ENCODE results near the gene GLTPD2. TPM values are rescaled to one million over a fixed set of nuclear protein-coding genes. Genes with fewer than 3 reads are reported as not detected.

GLTPD2 gene
- polyA plus RNA-seq (2013, experiment 1 of 2): not detected
- not detected for polyA plus RNA-seq (2013, experiment 2 of 2)

- Histone ChIP-seq H3K4me1 (ENCODE audit: control insufficient read depth, insufficient read depth, low read length, poor library complexity, severe bottlenecking) (peaks cover 10% of the 10 kb centered on the region), H3K9me3 (ENCODE audit: control insufficient read depth, low read length) (no peaks in the 10 kb centered on the region), H3K27ac (ENCODE audit: low read depth, low read length, severe bottlenecking) (peak within 1 kb of the TSS; percentile 59), H3K4me3 (ENCODE audit: extremely low read depth, insufficient read depth, low read length, poor library complexity, severe bottlenecking) (peak within 1 kb of the TSS; percentile 62), H3K36me3 (ENCODE audit: control insufficient read depth, insufficient read depth, low read length) (no peaks in the 10 kb centered on the region)
- 5 to 8% methylated on average over 48 to 49 of the region's 62 CpGs for WGBS, 2 experiments (ENCODE audit: insufficient coverage in 2 of 2)
Observed at GRCh38 chr17:4788807-4789700, at the start of gene GLTPD2. TSS of gene GLTPD2 (plus strand) at chr17:4788964. CDS start at chr17:4789012, 48 bp downstream.

GRCh38 chr17:4739122-4740024 lies 49.4 kb upstream of the GLTPD2 start, which contains the start of the genes CXCL16 and ZMYND15:
TSS of gene CXCL16 (minus strand) at chr17:4739928. CDS start at chr17:4739339, 589 bp downstream.
TSS of gene ZMYND15 (plus strand) at chr17:4739833. CDS start at chr17:4740549, 716 bp downstream.
- Histone ChIP-seq H3K27ac (ENCODE audit: low read depth, low read length, severe bottlenecking) (no peak within 1 kb of the TSS), H3K4me3 (ENCODE audit: extremely low read depth, insufficient read depth, low read length, poor library complexity, severe bottlenecking) (peak within 1 kb of the TSS; percentile 47), H3K9me3 (ENCODE audit: control insufficient read depth, low read length) (no peaks in the 10 kb centered on the region), H3K4me1 (ENCODE audit: control insufficient read depth, insufficient read depth, low read length, poor library complexity, severe bottlenecking) (peaks cover 11% of the 10 kb centered on the region), H3K36me3 (ENCODE audit: control insufficient read depth, insufficient read depth, low read length) (no peaks in the 10 kb centered on the region)
- 1 to 2% methylated on average over 83 to 98 of the region's 100 CpGs for WGBS, 2 experiments (ENCODE audit: insufficient coverage in 2 of 2)

GRCh38 chr17:4740025-4740351 lies 48.8 kb upstream of the GLTPD2 start:
- Histone ChIP-seq H3K4me1 (ENCODE audit: control insufficient read depth, insufficient read depth, low read length, poor library complexity, severe bottlenecking) (peaks cover 11% of the 10 kb centered on the region), H3K36me3 (ENCODE audit: control insufficient read depth, insufficient read depth, low read length) (no peaks in the 10 kb centered on the region), H3K27ac (ENCODE audit: low read depth, low read length, severe bottlenecking) (no peak overlapping the region), H3K9me3 (ENCODE audit: control insufficient read depth, low read length) (no peaks in the 10 kb centered on the region), H3K4me3 (ENCODE audit: extremely low read depth, insufficient read depth, low read length, poor library complexity, severe bottlenecking) (peak overlapping the region; percentile 47)
- 21 to 30% methylated on average over 4 to 13 of the region's 13 CpGs for WGBS, 2 experiments (ENCODE audit: insufficient coverage in 2 of 2)

- no peak overlapping the region for H3K27ac ChIP-seq (ENCODE audit: low read depth, low read length, severe bottlenecking)
- no peaks in the 10 kb centered on the region for H3K9me3 ChIP-seq (ENCODE audit: control insufficient read depth, low read length)
- no peaks in the 10 kb centered on the region for H3K36me3 ChIP-seq (ENCODE audit: control insufficient read depth, insufficient read depth, low read length)
- WGBS, 2 experiments (ENCODE audit: insufficient coverage in 2 of 2): 88 to 94% methylated on average over 5 to 6 of the region's 8 CpGs
- no peak overlapping the region for H3K4me3 ChIP-seq (ENCODE audit: extremely low read depth, insufficient read depth, low read length, poor library complexity, severe bottlenecking)
- peaks cover 11% of the 10 kb centered on the region for H3K4me1 ChIP-seq (ENCODE audit: control insufficient read depth, insufficient read depth, low read length, poor library complexity, severe bottlenecking)
Observed at GRCh38 chr17:4740584-4740983, 48.2 kb upstream of the GLTPD2 start.

DNA sequence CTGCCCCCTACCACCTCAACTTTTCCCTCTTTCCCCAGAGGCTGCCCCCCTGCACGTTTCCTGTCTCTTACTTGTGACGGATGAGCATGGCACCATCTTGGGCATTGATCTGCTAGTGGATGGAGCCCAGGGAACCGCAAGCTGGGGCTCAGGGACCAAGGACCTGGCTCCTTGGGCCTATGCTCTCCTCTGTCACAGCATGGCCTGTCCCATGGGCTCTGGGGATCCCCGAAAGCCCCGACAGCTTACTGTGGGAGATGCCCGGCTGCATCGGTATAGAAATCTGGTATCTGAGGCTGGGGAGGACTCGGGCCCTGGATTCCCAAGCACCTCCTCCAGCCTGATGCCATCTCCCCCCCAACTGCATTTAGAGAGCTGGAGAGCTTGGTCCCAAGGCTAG lies 47.2 kb upstream of the GLTPD2 start:
- H3K9me3 ChIP-seq (ENCODE audit: control insufficient read depth, low read length): no peaks in the 10 kb centered on the region
- peaks cover 11% of the 10 kb centered on the region for H3K4me1 ChIP-seq (ENCODE audit: control insufficient read depth, insufficient read depth, low read length, poor library complexity, severe bottlenecking)
- no peak overlapping the region for H3K4me3 ChIP-seq (ENCODE audit: extremely low read depth, insufficient read depth, low read length, poor library complexity, severe bottlenecking)
- WGBS, 2 experiments (ENCODE audit: insufficient coverage in 2 of 2): 73 to 93% methylated on average over 4 of the region's 8 CpGs
- no peak overlapping the region for H3K27ac ChIP-seq (ENCODE audit: low read depth, low read length, severe bottlenecking)
- H3K36me3 ChIP-seq (ENCODE audit: control insufficient read depth, insufficient read depth, low read length): no peaks in the 10 kb centered on the region

DNA sequence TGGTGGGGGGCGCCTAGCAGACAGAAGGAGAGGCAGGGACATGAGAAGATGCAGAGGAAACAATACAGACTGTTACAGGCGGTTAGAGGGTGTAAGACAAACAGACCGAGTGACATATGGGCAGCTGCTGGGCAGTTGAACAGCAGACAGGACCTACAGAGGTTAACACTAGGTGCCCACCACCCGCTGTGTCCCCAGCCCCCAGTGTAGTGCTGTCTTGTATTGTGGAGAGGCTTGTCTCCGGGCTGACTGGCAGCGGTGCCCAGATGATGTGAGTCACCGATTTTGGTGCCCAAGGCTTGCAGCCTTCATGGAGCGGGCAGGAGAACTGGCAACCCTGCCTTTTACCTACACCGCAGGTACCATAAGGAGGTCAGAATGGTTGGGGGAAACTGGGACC lies 46.6 kb upstream of the GLTPD2 start:
- Histone ChIP-seq H3K4me1 (ENCODE audit: control insufficient read depth, insufficient read depth, low read length, poor library complexity, severe bottlenecking) (peaks cover 11% of the 10 kb centered on the region), H3K4me3 (ENCODE audit: extremely low read depth, insufficient read depth, low read length, poor library complexity, severe bottlenecking) (no peak overlapping the region), H3K9me3 (ENCODE audit: control insufficient read depth, low read length) (no peaks in the 10 kb centered on the region), H3K36me3 (ENCODE audit: control insufficient read depth, insufficient read depth, low read length) (no peaks in the 10 kb centered on the region), H3K27ac (ENCODE audit: low read depth, low read length, severe bottlenecking) (no peak overlapping the region)
- WGBS, 2 experiments (ENCODE audit: insufficient coverage in 2 of 2): 87% methylated on average over 7 of the region's 9 CpGs

DNA sequence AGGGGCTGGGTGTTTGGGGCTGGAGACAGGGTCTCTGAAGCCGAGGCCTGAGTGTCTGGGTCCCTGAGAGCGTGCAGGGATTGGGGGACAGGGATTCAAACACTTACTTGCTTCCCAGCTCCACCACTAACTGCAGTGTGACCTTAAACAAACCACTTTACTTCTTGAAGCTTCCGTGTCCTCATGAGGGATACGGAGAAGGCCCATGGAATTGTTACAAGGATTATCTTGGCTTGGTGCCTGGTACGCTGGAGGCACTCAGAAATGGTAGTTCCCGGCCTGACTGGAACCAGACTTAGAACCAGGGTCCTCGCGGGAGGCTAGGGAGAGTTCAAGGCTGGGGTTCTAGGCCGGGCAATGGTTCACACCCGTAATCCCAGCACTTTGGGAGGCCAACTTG lies 46.1 kb upstream of the GLTPD2 start:
- H3K9me3 ChIP-seq (ENCODE audit: control insufficient read depth, low read length): no peaks in the 10 kb centered on the region
- no peak overlapping the region for H3K4me3 ChIP-seq (ENCODE audit: extremely low read depth, insufficient read depth, low read length, poor library complexity, severe bottlenecking)
- H3K4me1 ChIP-seq (ENCODE audit: control insufficient read depth, insufficient read depth, low read length, poor library complexity, severe bottlenecking): peaks cover 11% of the 10 kb centered on the region
- H3K27ac ChIP-seq (ENCODE audit: low read depth, low read length, severe bottlenecking): no peak overlapping the region
- WGBS, 2 experiments (ENCODE audit: insufficient coverage in 2 of 2): 80 to 94% methylated on average over 5 to 9 of the region's 10 CpGs
- H3K36me3 ChIP-seq (ENCODE audit: control insufficient read depth, insufficient read depth, low read length): no peaks in the 10 kb centered on the region

- Histone ChIP-seq H3K9me3 (ENCODE audit: control insufficient read depth, low read length) (no peaks in the 10 kb centered on the region), H3K4me3 (ENCODE audit: extremely low read depth, insufficient read depth, low read length, poor library complexity, severe bottlenecking) (no peak overlapping the region), H3K27ac (ENCODE audit: low read depth, low read length, severe bottlenecking) (no peak overlapping the region), H3K4me1 (ENCODE audit: control insufficient read depth, insufficient read depth, low read length, poor library complexity, severe bottlenecking) (peaks cover 14% of the 10 kb centered on the region), H3K36me3 (ENCODE audit: control insufficient read depth, insufficient read depth, low read length) (no peaks in the 10 kb centered on the region)
- WGBS, 2 experiments (ENCODE audit: insufficient coverage in 2 of 2): 86 to 95% methylated on average over 3 to 5 of the region's 8 CpGs
Observed at GRCh38 chr17:4743216-4743615, 45.5 kb upstream of the GLTPD2 start.

DNA sequence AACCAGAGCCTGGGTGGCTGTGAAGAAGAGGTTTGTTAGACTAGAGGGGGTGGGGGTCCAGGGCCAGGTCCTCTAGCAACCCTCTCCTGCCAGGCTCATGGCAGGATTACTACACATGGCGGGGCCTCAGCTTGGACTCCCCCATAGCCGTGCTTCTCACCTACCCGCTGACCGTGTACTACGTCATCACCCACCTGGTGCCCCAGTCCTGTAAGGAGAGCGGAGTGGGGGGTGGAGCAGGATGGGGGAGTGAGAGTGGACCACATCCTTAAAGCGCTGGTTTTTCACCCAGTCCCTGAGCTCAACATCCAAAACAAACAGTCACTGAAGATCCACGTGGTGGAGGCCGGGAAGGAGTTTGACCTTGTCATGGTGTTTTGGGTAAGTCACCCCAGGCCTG lies 44.9 kb upstream of the GLTPD2 start:
- Histone ChIP-seq H3K9me3 (ENCODE audit: control insufficient read depth, low read length) (no peaks in the 10 kb centered on the region), H3K36me3 (ENCODE audit: control insufficient read depth, insufficient read depth, low read length) (no peaks in the 10 kb centered on the region), H3K27ac (ENCODE audit: low read depth, low read length, severe bottlenecking) (no peak overlapping the region), H3K4me3 (ENCODE audit: extremely low read depth, insufficient read depth, low read length, poor library complexity, severe bottlenecking) (no peak overlapping the region), H3K4me1 (ENCODE audit: control insufficient read depth, insufficient read depth, low read length, poor library complexity, severe bottlenecking) (peaks cover 7% of the 10 kb centered on the region)
- WGBS, 2 experiments (ENCODE audit: insufficient coverage in 2 of 2): 90% methylated on average over 4 of the region's 9 CpGs; no CpG with 5 or more reads in 1 of the 2 experiments

DNA sequence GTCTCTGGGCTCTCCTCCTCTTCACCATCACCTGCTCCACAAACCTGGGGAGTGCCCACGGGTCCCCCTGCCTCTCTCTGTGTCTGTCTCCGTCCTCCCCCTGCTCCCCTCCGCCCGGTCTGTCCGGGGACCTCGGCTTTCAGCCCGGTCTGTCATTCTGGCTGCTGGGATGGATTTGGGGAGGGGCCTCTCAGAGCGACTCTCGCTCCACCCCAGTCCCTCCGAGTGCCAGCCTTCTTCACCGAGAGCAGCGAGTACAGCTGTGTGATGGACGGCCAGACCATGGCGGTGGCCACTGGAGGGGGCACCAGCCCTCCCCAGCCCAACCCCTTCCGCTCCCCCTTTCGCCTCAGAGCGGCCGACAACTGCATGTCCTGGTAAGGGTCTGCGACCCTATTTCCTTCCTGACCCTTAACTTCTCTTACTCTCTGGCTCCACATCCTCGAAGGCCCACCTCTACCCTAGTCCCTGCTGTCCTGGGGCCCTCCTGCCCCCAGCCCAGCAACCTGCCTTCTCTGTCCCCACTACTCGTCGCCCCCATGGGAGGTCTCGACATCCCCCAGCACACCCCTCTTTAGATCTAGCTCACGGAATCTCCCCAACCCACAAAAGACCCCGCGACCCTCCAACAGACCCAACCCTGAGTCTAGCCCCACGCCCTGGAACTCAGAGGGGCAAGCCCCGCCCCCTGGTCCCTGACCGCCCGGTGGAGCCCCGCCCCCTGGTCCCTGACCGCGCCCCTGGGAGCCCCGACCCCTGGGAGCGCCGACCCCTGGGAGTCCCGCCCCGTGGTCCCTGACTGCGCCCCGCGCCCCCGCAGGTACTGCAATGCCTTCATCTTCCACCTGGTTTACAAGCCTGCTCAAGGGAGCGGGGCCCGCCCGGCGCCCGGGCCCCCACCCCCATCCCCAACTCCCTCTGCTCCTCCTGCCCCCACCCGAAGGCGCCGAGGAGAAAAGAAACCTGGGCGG lies 43.5 kb upstream of the GLTPD2 start:
- H3K9me3 ChIP-seq (ENCODE audit: control insufficient read depth, low read length): no peaks in the 10 kb centered on the region
- H3K36me3 ChIP-seq (ENCODE audit: control insufficient read depth, insufficient read depth, low read length): no peaks in the 10 kb centered on the region
- 7 to 16% methylated on average over 25 to 29 of the region's 51 CpGs for WGBS, 2 experiments (ENCODE audit: insufficient coverage in 2 of 2)
- peak overlapping the region; percentile 18 for H3K4me3 ChIP-seq (ENCODE audit: extremely low read depth, insufficient read depth, low read length, poor library complexity, severe bottlenecking)
- peaks cover 4% of the 10 kb centered on the region for H3K4me1 ChIP-seq (ENCODE audit: control insufficient read depth, insufficient read depth, low read length, poor library complexity, severe bottlenecking)
- no peak overlapping the region for H3K27ac ChIP-seq (ENCODE audit: low read depth, low read length, severe bottlenecking)

Data from mesodermal cell (in vitro differentiated cells).